T-helper 1 cell treated with Interleukin-12 subunit alpha and Interleukin-12 subunit beta and Interleukin-4 antibody, amounts not matched to agents 30 ng/mL and 1 ng/mL, for 36 hours (primary cell): ENCODE results near the gene AZU1. TPM values are rescaled to one million over a fixed set of nuclear protein-coding genes. Genes with fewer than 3 reads are reported as not detected.

Experiments
- intact Hi-C: fragments of 100-400 bp; cut with micrococcal nuclease; formaldehyde crosslinking; loops from one replicate; pipeline ENCODE4 v1.15.1; 2024
- total RNA-seq: library from RNA; stranded (reverse); gene quantifications from 2 replicates; pipeline ENCODE4 v1.2.3, GENCODE V29; 2022

AZU1 gene
- total RNA-seq, 1 donor from 2014 or later, result not detected

- intact Hi-C loops, result loop anchor here (1.0 to 5.0 kb wide), 13 partner anchors 66 to 1300 kb away; partner anchors contain the start of genes BSG, CIRBP, IZUMO4 and MOB3A
Measured at GRCh38 chr19:796692-797527, 30.7 kb upstream of the AZU1 start, which contains the start of gene PTBP1. PTBP1 (plus strand) TSS chr19:797452; CDS start chr19:797498, 46 bp downstream.

- intact Hi-C loops, result loop anchor here (1.0 to 5.0 kb wide), 13 partner anchors 65 to 1300 kb away; partner anchors contain the start of genes BSG, CIRBP, IZUMO4 and MOB3A
Measured at GRCh38 chr19:797528-798414, 29.9 kb upstream of the AZU1 start.

GRCh38 chr19:798415-799075 is 29.1 kb upstream of the AZU1 start:
- intact Hi-C loops, result loop anchor here (5.0 kb wide), 2 partner anchors 109 to 1299 kb away; partner anchors contain the start of genes IZUMO4 and MOB3A

- intact Hi-C loops, result loop anchor here (5.0 kb wide), 2 partner anchors 108 to 1298 kb away; partner anchors contain the start of genes IZUMO4 and MOB3A
Measured at GRCh38 chr19:799076-799881, 28.4 kb upstream of the AZU1 start.

GRCh38 chr19:800360-801029 is 27.1 kb upstream of the AZU1 start:
- intact Hi-C loops, result no loop called here

GRCh38 chr19:801030-801860 is 26.4 kb upstream of the AZU1 start:
- intact Hi-C loops, result no loop called here

- intact Hi-C loops, result no loop called here
Measured at GRCh38 chr19:801861-802497, 25.7 kb upstream of the AZU1 start.

- intact Hi-C loops, result no loop called here
Measured at GRCh38 chr19:802498-803098, 25.0 kb upstream of the AZU1 start.

GRCh38 chr19:803099-803561 is 24.5 kb upstream of the AZU1 start:
- intact Hi-C loops, result no loop called here

GRCh38 chr19:803686-804418 is 23.8 kb upstream of the AZU1 start:
- intact Hi-C loops, result no loop called here

- intact Hi-C loops, result no loop called here
Measured at GRCh38 chr19:804419-805165, 23.0 kb upstream of the AZU1 start.

- intact Hi-C loops, result no loop called here
Measured at GRCh38 chr19:805166-805551, 22.5 kb upstream of the AZU1 start.

GRCh38 chr19:805600-806550 is 21.8 kb upstream of the AZU1 start:
- intact Hi-C loops, result no loop called here

GRCh38 chr19:806815-807421 is 20.7 kb upstream of the AZU1 start:
- intact Hi-C loops, result no loop called here
